CD14-positive monocyte (primary cell): Measurements from ENCODE around the gene ARMC6. TPM values are rescaled to one million over a fixed set of nuclear protein-coding genes. Genes with fewer than 3 reads are reported as not detected.

Source experiments
- DNase-seq, 3 donors: peaks; one replicate each; pipeline ENCODE4 v3.0.0-alpha.2; 2011 to 2022
- H2AFZ ChIP-seq: 2 replicates; pipeline ENCODE4 v1.6.0; 2012; ENCODE audit warnings: mild to moderate bottlenecking, low read depth, low read length, inconsistent platforms; ENCODE audit not compliant: insufficient read depth, poor library complexity, severe bottlenecking
- H3K27ac ChIP-seq, 2 donors: 1 replicate in 1 of 2; 2 replicates in 1 of 2; pipeline ENCODE4 v1.5.1; 2012 to 2013; ENCODE audit warnings: low read length in 2 of 2, control low read depth in 1 of 2, inconsistent platforms in 1 of 2, low read depth in 1 of 2, mild to moderate bottlenecking in 1 of 2
- H3K27me3 ChIP-seq, 2 donors: one replicate each; pipeline versions ENCODE4 v1.6.0 to v1.6.1; 2011 to 2013; ENCODE audit warnings: low read length in 2 of 2; ENCODE audit not compliant: control insufficient read depth in 2 of 2, insufficient read depth in 2 of 2
- H3K36me3 ChIP-seq, 2 donors: replicated peaks in 1 of 2; 1 replicate in 1 of 2; 2 replicates in 1 of 2; pipeline versions ENCODE4 v1.5.1 to v1.6.1; 2012 to 2013; ENCODE audit warnings: low read length in 2 of 2, control low read depth in 1 of 2, inconsistent platforms in 1 of 2, mild to moderate bottlenecking in 1 of 2; ENCODE audit not compliant: insufficient read depth in 2 of 2, control insufficient read depth in 1 of 2
- H3K4me1 ChIP-seq, 2 donors: 1 replicate in 1 of 2; 2 replicates in 1 of 2; pipeline versions ENCODE4 v1.5.1 to v1.6.1; 2012 to 2013; ENCODE audit warnings: low read length in 2 of 2, control low read depth in 1 of 2, inconsistent platforms in 1 of 2, mild to moderate bottlenecking in 1 of 2, moderate library complexity in 1 of 2; ENCODE audit not compliant: insufficient read depth in 2 of 2, control insufficient read depth in 1 of 2
- H3K4me2 ChIP-seq: replicated peaks from 2 replicates; pipeline ENCODE3; 2012; ENCODE audit warnings: low read length, moderate library complexity, mild to moderate bottlenecking; ENCODE audit not compliant: poor library complexity, severe bottlenecking; ENCODE audit errors: extremely low read depth
- H3K4me3 ChIP-seq, 3 experiments: fragments of 200-600 bp in 1 of 3; sonication (generic) in 1 of 3; replicated peaks in 1 of 3; 1 replicate in 2 of 3; 2 replicates in 1 of 3; pipeline ENCODE4 v1.5.1; 2011 to 2013; ENCODE audit warnings: low read length in 3 of 3, mild to moderate bottlenecking in 3 of 3, control low read depth in 2 of 3, low read depth in 2 of 3, inconsistent platforms in 1 of 3, moderate library complexity in 1 of 3
- H3K79me2 ChIP-seq: 2 replicates; pipeline ENCODE4 v1.6.0; 2012; ENCODE audit warnings: mild to moderate bottlenecking, control low read depth, inconsistent platforms, low read length, moderate library complexity; ENCODE audit not compliant: insufficient read depth
- H3K9ac ChIP-seq: 2 replicates; pipeline ENCODE4 v1.6.0; 2017; ENCODE audit warnings: low read length, mild to moderate bottlenecking; ENCODE audit not compliant: insufficient read depth, poor library complexity, severe bottlenecking
- H3K9me3 ChIP-seq, 2 donors: replicated peaks in 1 of 2; 1 replicate in 1 of 2; 2 replicates in 1 of 2; pipeline versions ENCODE4 v1.5.1 to v1.6.1; 2012 to 2013; ENCODE audit warnings: low read length in 2 of 2, control low read depth in 1 of 2; ENCODE audit not compliant: control insufficient read depth in 1 of 2, insufficient read depth in 1 of 2
- H4K20me1 ChIP-seq: 2 replicates; pipeline ENCODE4 v1.6.0; 2012; ENCODE audit warnings: mild to moderate bottlenecking, low read length, control low read depth, moderate library complexity; ENCODE audit not compliant: insufficient read depth
- H3K27ac Mint-ChIP-seq, 7 donors: one replicate each; pipeline ENCODE4 v1.8.0; 2020; ENCODE audit warnings: mild to moderate bottlenecking in 7 of 7, mixed read lengths in 7 of 7, moderate library complexity in 6 of 7, inconsistent platforms in 2 of 7
- H3K27me3 Mint-ChIP-seq, 3 donors: one replicate each; pipeline ENCODE4 v1.8.0; 2021 to 2022; ENCODE audit warnings: low read depth in 3 of 3, mild to moderate bottlenecking in 3 of 3, mixed read lengths in 3 of 3, moderate library complexity in 3 of 3, inconsistent platforms in 1 of 3
- H3K36me3 Mint-ChIP-seq, 2 donors: one replicate each; pipeline ENCODE4 v1.8.0; 2020; ENCODE audit warnings: mixed read lengths in 2 of 2, inconsistent platforms in 1 of 2, mild to moderate bottlenecking in 1 of 2
- H3K4me1 Mint-ChIP-seq: one replicate; pipeline ENCODE4 v1.8.0; 2020; ENCODE audit warnings: mild to moderate bottlenecking, mixed read lengths
- H3K4me3 Mint-ChIP-seq, 2 donors: one replicate each; pipeline ENCODE4 v1.8.0; 2020; ENCODE audit warnings: mild to moderate bottlenecking in 2 of 2, mixed read lengths in 2 of 2, moderate library complexity in 1 of 2
- H3K9me3 Mint-ChIP-seq, 7 donors: one replicate each; pipeline ENCODE4 v1.8.0; 2020 to 2022; ENCODE audit warnings: mixed read lengths in 7 of 7, mild to moderate bottlenecking in 6 of 7, moderate library complexity in 6 of 7, inconsistent platforms in 2 of 7
- CTCF ChIP-seq: fragments of 200-600 bp; IDR thresholded peaks from one replicate; pipeline ENCODE4 v1.8.0; 2022; ENCODE audit warnings: antibody characterized with exemption, mild to moderate bottlenecking
- WGBS: methylation state at CpG from one replicate; pipeline ENCODE4 v1.1.5; 2013; ENCODE audit warnings: missing lambda C conversion rate; ENCODE audit not compliant: insufficient coverage; 5-methylcytosine and 5-hydroxymethylcytosine counted together
- intact Hi-C, 2 donors: fragments of 100-400 bp; cut with micrococcal nuclease; formaldehyde crosslinking; loops; one replicate each; pipeline versions ENCODE4 v1.15.0 to v1.15.1; 2023
- polyA plus RNA-seq, 3 donors: library from polyadenylated mRNA; depleted of rRNA in 1 of 3; unstranded in 2 of 3; stranded (reverse) in 1 of 3; fragments of 300-500 nt in 2 of 3; fragments of >200 nt in 1 of 3; fragmentation: Illumina TruSeq in 2 of 3; gene quantifications; 1 replicate in 2 of 3; 2 replicates in 1 of 3; pipeline ENCODE4 v1.2.3, GENCODE V29; 2012 to 2021

Gene ARMC6
- polyA plus RNA-seq, 3 donors = 22.3 to 29.6 (median 26.1) TPM

DNA sequence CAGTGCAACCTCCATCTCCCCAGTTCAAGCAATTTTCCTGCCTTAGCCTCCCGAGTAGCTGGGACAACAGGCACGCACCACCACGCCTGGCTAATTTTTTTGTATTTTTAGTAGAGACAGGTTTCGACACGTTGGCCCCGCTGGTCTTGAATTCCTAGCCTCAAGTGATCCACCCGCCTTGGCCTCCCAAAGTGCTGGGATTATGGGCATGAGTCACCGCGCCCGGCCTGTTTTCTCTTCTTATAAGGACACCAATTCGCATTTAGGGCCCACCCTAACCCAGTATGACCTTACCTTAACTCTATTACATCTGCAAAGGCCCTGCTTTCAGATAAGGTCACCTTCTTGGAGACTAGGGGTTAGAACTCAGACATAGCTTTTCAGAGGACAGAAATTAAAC lies 69.8 kb downstream of the ARMC6 start:
- no peak overlapping the region for H2AFZ ChIP-seq
- TF ChIP-seq CTCF = no peak
- Mint-ChIP-seq H3K4me1 (peaks cover 1% of the 10 kb centered on the region), H3K36me3 (no peaks in the 10 kb centered on the region), H3K27ac (no peak overlapping the region), H3K27me3 (no peaks in the 10 kb centered on the region), H3K4me3 (no peak overlapping the region), H3K9me3 (peaks cover 0 to 1% (median 0%) of the 10 kb centered on the region in 7 donors)
- no peaks in the 10 kb centered on the region for H3K27me3 ChIP-seq
- no peak overlapping the region for H3K27ac ChIP-seq
- H3K79me2 ChIP-seq = no peaks in the 10 kb centered on the region
- no peaks in the 10 kb centered on the region for H3K36me3 ChIP-seq
- no peak overlapping the region for H3K4me3 ChIP-seq
- 99% methylated on average over 10 of the region's 11 CpGs for WGBS
- H4K20me1 ChIP-seq = no peaks in the 10 kb centered on the region
- no peaks in the 10 kb centered on the region for H3K9me3 ChIP-seq
- no peak for DNase-seq
- intact Hi-C loops = no loop called here
- H3K4me1 ChIP-seq = no peaks in the 10 kb centered on the region
- no peak overlapping the region for H3K4me2 ChIP-seq
- no peak overlapping the region for H3K9ac ChIP-seq

GRCh38 chr19:19105365-19106055 lies 72.1 kb downstream of the ARMC6 start:
- H3K27me3 ChIP-seq = no peaks in the 10 kb centered on the region
- H3K27ac Mint-ChIP-seq = no peak overlapping the region
- DNase-seq = no peak
- 91% methylated on average over 14 of the region's 36 CpGs for WGBS
- peaks cover 5% of the 10 kb centered on the region for H3K4me1 Mint-ChIP-seq
- H3K4me3 ChIP-seq = peak overlapping the region in 1 of 3 experiments; percentile 48
- H3K36me3 Mint-ChIP-seq = peaks cover 0 to 2% of the 10 kb centered on the region in 2 donors
- H3K27me3 Mint-ChIP-seq = peaks cover 4 to 7% (median 5%) of the 10 kb centered on the region in 3 donors
- H4K20me1 ChIP-seq = no peaks in the 10 kb centered on the region
- H3K27ac ChIP-seq = no peak overlapping the region
- intact Hi-C loops = no loop called here
- no peaks in the 10 kb centered on the region for H3K79me2 ChIP-seq
- no peaks in the 10 kb centered on the region for H3K9me3 ChIP-seq
- H3K4me3 Mint-ChIP-seq = peak overlapping the region in 1 of 2 donors; percentile 65
- H2AFZ ChIP-seq = no peak overlapping the region
- H3K9me3 Mint-ChIP-seq = peaks cover 0 to 1% (median 0%) of the 10 kb centered on the region in 7 donors
- TF ChIP-seq CTCF = no peak
- H3K36me3 ChIP-seq = no peaks in the 10 kb centered on the region
- H3K9ac ChIP-seq = no peak overlapping the region
- H3K4me2 ChIP-seq = peak overlapping the region; percentile 39
- H3K4me1 ChIP-seq = peaks cover 0 to 4% of the 10 kb centered on the region in 2 donors
